Measurements from ENCODE around the gene RALGPS2. TPM values are rescaled to one million over a fixed set of nuclear protein-coding genes. Genes with fewer than 3 reads are reported as not detected.

RALGPS2 gene, protein sequence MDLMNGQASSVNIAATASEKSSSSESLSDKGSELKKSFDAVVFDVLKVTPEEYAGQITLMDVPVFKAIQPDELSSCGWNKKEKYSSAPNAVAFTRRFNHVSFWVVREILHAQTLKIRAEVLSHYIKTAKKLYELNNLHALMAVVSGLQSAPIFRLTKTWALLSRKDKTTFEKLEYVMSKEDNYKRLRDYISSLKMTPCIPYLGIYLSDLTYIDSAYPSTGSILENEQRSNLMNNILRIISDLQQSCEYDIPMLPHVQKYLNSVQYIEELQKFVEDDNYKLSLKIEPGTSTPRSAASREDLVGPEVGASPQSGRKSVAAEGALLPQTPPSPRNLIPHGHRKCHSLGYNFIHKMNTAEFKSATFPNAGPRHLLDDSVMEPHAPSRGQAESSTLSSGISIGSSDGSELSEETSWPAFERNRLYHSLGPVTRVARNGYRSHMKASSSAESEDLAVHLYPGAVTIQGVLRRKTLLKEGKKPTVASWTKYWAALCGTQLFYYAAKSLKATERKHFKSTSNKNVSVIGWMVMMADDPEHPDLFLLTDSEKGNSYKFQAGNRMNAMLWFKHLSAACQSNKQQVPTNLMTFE
- 19.5 and 26.6 TPM in 2 replicates for total RNA-seq

DNA sequence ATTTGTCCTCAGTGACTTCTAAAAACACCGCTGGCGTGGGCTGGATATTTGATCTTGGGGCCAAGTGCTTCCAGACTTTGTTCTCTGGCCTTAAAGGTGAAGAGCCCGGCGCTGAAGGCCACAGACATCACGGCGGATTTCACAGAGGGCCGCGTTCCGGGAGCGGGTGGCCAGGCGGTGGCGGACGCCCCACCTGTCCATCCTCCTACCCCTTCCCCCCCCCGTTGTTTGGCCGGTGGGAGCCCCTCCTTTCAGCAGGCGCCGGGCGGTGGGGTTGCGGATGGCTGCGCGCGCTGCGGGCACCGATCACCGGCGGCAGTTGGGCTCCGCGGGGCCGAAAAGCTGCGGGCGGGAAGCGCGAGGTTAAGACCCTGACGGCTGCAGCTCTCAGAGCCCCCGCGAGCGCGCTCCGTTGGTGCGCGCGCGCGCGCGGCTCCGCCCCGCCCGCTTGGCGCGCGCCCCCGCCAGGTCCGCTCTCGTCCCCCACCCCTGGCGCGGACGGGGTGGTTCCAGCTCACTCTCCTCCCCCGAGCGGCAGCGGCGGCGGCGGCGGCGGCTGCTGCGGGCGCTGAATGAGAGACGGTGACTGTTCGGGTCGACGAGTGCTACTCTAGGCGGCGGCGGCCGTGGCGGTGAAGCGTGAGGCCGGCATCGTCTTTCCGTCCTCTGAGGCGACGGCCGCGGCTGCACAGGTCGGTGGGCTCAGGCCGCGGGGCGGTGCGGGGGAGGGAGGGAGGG lies at the start of gene RALGPS2:
RALGPS2 (plus strand) TSS at position 517 of the 738 bp plus-strand sequence. CDS start 51,521 bp downstream, outside the sequence.

DNA sequence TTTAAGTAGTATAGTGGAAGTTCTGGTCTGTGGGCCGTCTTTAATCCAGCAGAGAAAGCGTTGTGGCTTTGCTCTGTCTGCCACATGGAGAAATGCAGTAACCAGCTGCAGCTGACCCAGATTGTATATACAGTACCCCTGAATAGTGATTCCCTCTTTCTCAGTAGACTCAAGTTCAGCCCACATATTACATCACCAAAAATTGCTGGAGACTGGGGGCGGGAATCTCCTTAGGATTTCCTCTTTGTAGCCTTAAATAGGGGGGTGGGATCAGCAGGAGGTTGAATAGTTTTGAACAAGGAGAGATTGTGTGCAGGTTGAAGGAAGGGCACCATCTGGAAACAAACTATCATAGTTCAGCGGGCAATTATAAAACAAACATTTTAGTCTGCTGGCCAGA lies 145.9 kb downstream of the RALGPS2 start, which contains the start of gene ANGPTL1:
ANGPTL1 (minus strand) TSS at position 134 of the 400 bp plus-strand sequence. CDS start 5,301 bp downstream, outside the sequence.

Other genes with a start within 250 kb of the RALGPS2 start
- gene CLEC20A, start 228.3 kb upstream of the RALGPS2 start, total RNA-seq = not detected in 2 replicates
- gene TEX35, start 212.1 kb upstream of the RALGPS2 start, total RNA-seq = not detected in 2 replicates
- 0.32 and 3.8 TPM in 2 replicates for gene ANGPTL1, start 145.8 kb downstream of the RALGPS2 start, total RNA-seq